Caco-2 (cell line): ENCODE measurements around the gene LY6G6C. TPM values are rescaled to one million over a fixed set of nuclear protein-coding genes. Genes with fewer than 3 reads are reported as not detected.

Experiments
- BruUV-seq: library from RNA; stranded (reverse); fragments of 400-500 nt; replicated peaks from 2 replicates; lab custom pipeline; 2021; lab: Mats Ljungman, UMichigan
- CTCF ChIA-PET: fragments of 300-600 bp; sonication (Branson Sonifier 250); formaldehyde crosslinking; loops from one replicate; lab custom pipeline; 2022; ENCODE audit warnings: antibody characterized with exemption; lab: Charles Lee
- POLR2A ChIA-PET: fragments of 300-600 bp; sonication (Branson Sonifier 250); formaldehyde crosslinking; loops from one replicate; lab custom pipeline; 2022; ENCODE audit warnings: antibody characterized with exemption; lab: Charles Lee
- DNase-seq, 2 experiments: peaks; one replicate each; pipeline versions ENCODE4 v3.0.0 to v3.0.0-alpha.2; 2020 to 2022
- H3K27me3 ChIP-seq: replicated peaks from 2 replicates; pipeline ENCODE4 v1.6.0; 2011; ENCODE audit warnings: low read length; ENCODE audit not compliant: control insufficient read depth, insufficient read depth
- H3K36me3 ChIP-seq: 2 replicates; pipeline ENCODE4 v1.5.1; 2011; ENCODE audit warnings: low read length; ENCODE audit not compliant: control insufficient read depth, insufficient read depth
- H3K4me1 ChIP-seq: fragments of 250-450 bp; sonication (Bioruptor Pico); 2 replicates; pipeline ENCODE4 v1.5.1; 2020; ENCODE audit warnings: mild to moderate bottlenecking
- H3K4me3 ChIP-seq: 2 replicates; pipeline ENCODE4 v1.5.1; 2011; ENCODE audit warnings: low read depth, mild to moderate bottlenecking, control low read depth, low read length
- H3K9me3 ChIP-seq: fragments of 250-450 bp; sonication (Bioruptor Pico); 2 replicates; pipeline ENCODE4 v1.5.1; 2020; ENCODE audit warnings: mild to moderate bottlenecking, moderate library complexity
- H3K27ac Mint-ChIP-seq: one replicate; pipeline ENCODE4 v1.8.0; 2022; ENCODE audit warnings: mixed read lengths; ENCODE audit not compliant: unreplicated experiment
- H3K27me3 Mint-ChIP-seq: one replicate; pipeline ENCODE4 v1.8.0; 2022; ENCODE audit warnings: mixed read lengths; ENCODE audit not compliant: insufficient read depth, unreplicated experiment
- H3K36me3 Mint-ChIP-seq: one replicate; pipeline ENCODE4 v1.8.0; 2022; ENCODE audit warnings: mild to moderate bottlenecking, mixed read lengths; ENCODE audit not compliant: insufficient read depth, unreplicated experiment
- H3K4me1 Mint-ChIP-seq: one replicate; pipeline ENCODE4 v1.8.0; 2022; ENCODE audit warnings: low read depth, mixed read lengths; ENCODE audit not compliant: unreplicated experiment
- H3K4me3 Mint-ChIP-seq: one replicate; pipeline ENCODE4 v1.8.0; 2022; ENCODE audit warnings: mild to moderate bottlenecking, moderate library complexity, mixed read lengths; ENCODE audit not compliant: unreplicated experiment
- H3K9me3 Mint-ChIP-seq: one replicate; pipeline ENCODE4 v1.8.0; 2022; ENCODE audit warnings: mixed read lengths; ENCODE audit not compliant: unreplicated experiment
- CTCF ChIP-seq, 2 experiments: fragments of 200-600 bp in 1 of 2; IDR thresholded peaks; 1 replicate in 1 of 2; 2 replicates in 1 of 2; pipeline versions ENCODE4 v1.5.1 to v1.8.0; 2011 to 2022; ENCODE audit warnings: antibody characterized with exemption in 1 of 2, control low read depth in 1 of 2, inconsistent platforms in 1 of 2, low read depth in 1 of 2, low read length in 1 of 2, mild to moderate bottlenecking in 1 of 2, moderate library complexity in 1 of 2; ENCODE audit not compliant: insufficient read depth in 1 of 2, severe bottlenecking in 1 of 2, unreplicated experiment in 1 of 2
- intact Hi-C: fragments of 100-400 bp; cut with micrococcal nuclease; formaldehyde crosslinking; loops from one replicate; pipeline ENCODE4 v1.10.0; 2022; ENCODE audit not compliant: unreplicated experiment
- total RNA-seq: library from RNA; stranded (reverse); gene quantifications from 2 replicates; pipeline ENCODE4 v1.2.3, GENCODE V29; 2022

Gene LY6G6C
- total RNA-seq, 1 experiment from 2014 or later, result 0.88 TPM

GRCh38 chr6:31732029-31732428 is 10.5 kb upstream of the LY6G6C start:
- H3K27ac Mint-ChIP-seq, result no peak overlapping the region
- CTCF ChIA-PET, result no interaction called here
- H3K36me3 Mint-ChIP-seq, result peaks cover 97% of the 10 kb centered on the region
- TF ChIP-seq CTCF (IDR thresholded peaks at IDR 0.05; ENCODE audit: insufficient read depth in 1 of 2, low read depth in 1 of 2, low read length in 1 of 2, severe bottlenecking in 1 of 2, unreplicated experiment in 1 of 2), result no peak
- intact Hi-C loops, result no loop called here
- H3K27me3 Mint-ChIP-seq, result no peaks in the 10 kb centered on the region
- BruUV-seq, result no TSS peak
- no peaks in the 10 kb centered on the region for H3K9me3 Mint-ChIP-seq
- H3K4me3 Mint-ChIP-seq, result no peak overlapping the region
- no peak overlapping the region for H3K4me3 ChIP-seq
- no peaks in the 10 kb centered on the region for H3K27me3 ChIP-seq
- H3K4me1 Mint-ChIP-seq, result peaks cover 27% of the 10 kb centered on the region
- H3K4me1 ChIP-seq, result peaks cover 20% of the 10 kb centered on the region
- DNase-seq, result no peak
- POLR2A ChIA-PET, result no interaction called here
- H3K36me3 ChIP-seq, result peaks cover 9% of the 10 kb centered on the region
- H3K9me3 ChIP-seq, result no peaks in the 10 kb centered on the region

GRCh38 chr6:31730631-31731086 is 9.1 kb upstream of the LY6G6C start:
- Mint-ChIP-seq H3K4me1 (peaks cover 27% of the 10 kb centered on the region), H3K9me3 (no peaks in the 10 kb centered on the region), H3K27ac (peak overlapping the region; percentile 84), H3K27me3 (no peaks in the 10 kb centered on the region), H3K4me3 (peak overlapping the region; percentile 87), H3K36me3 (peaks cover 96% of the 10 kb centered on the region)
- no peak for DNase-seq
- Histone ChIP-seq H3K4me1 (peaks cover 16% of the 10 kb centered on the region), H3K36me3 (peaks cover 9% of the 10 kb centered on the region), H3K9me3 (no peaks in the 10 kb centered on the region), H3K4me3 (no peak overlapping the region), H3K27me3 (no peaks in the 10 kb centered on the region)
- intact Hi-C loops, result loop anchor here (1.0 kb wide), 1 partner anchor 8 kb away; no protein-coding TSS in a partner anchor
- BruUV-seq, result no TSS peak
- TF ChIP-seq CTCF (IDR thresholded peaks at IDR 0.05; ENCODE audit: insufficient read depth in 1 of 2, low read depth in 1 of 2, low read length in 1 of 2, severe bottlenecking in 1 of 2, unreplicated experiment in 1 of 2), result no peak
- CTCF ChIA-PET, result interaction anchor here (1.2 to 2.5 kb wide), 7 partner anchors 9 to 97 kb away, joined by 3 to 30 read pairs (median 5); partner anchors contain the start of genes HSPA1B and MSH5
- POLR2A ChIA-PET, result interaction anchor here (0.5 to 2.0 kb wide), 8 partner anchors 8 to 1242 kb away, joined by 3 to 59 read pairs (median 6); partner anchors contain the start of genes HSPA1B, MSH5 and NEU1

- Mint-ChIP-seq H3K27ac (peak overlapping the region; percentile 84), H3K9me3 (no peaks in the 10 kb centered on the region), H3K4me1 (peaks cover 27% of the 10 kb centered on the region), H3K27me3 (no peaks in the 10 kb centered on the region), H3K36me3 (peaks cover 93% of the 10 kb centered on the region), H3K4me3 (peak overlapping the region; percentile 87)
- CTCF ChIA-PET, result interaction anchor here (0.6 to 2.5 kb wide), 17 partner anchors 9 to 414 kb away, joined by 3 to 30 read pairs (median 4); partner anchors contain the start of genes HSPA1B, LSM2, LY6G5C and MSH5
- peak in 1 of 2 experiments; percentile 14 for TF ChIP-seq CTCF (IDR thresholded peaks at IDR 0.05; ENCODE audit: insufficient read depth in 1 of 2, low read depth in 1 of 2, low read length in 1 of 2, severe bottlenecking in 1 of 2, unreplicated experiment in 1 of 2)
- H3K4me1 ChIP-seq, result peaks cover 16% of the 10 kb centered on the region
- TSS peak; percentile 41 for BruUV-seq
- H3K4me3 ChIP-seq, result peak overlapping the region; percentile 58
- DNase-seq, result peak; percentile 78 to 87
- no peaks in the 10 kb centered on the region for H3K9me3 ChIP-seq
- POLR2A ChIA-PET, result interaction anchor here (0.5 to 2.0 kb wide), 12 partner anchors 8 to 133 kb away, joined by 3 to 59 read pairs (median 6); partner anchors contain the start of genes ABHD16A, HSPA1A, HSPA1B and HSPA1L
- intact Hi-C loops, result loop anchor here (1.0 kb wide), 6 partner anchors 8 to 100 kb away; no protein-coding TSS in a partner anchor
- peaks cover 9% of the 10 kb centered on the region for H3K36me3 ChIP-seq
- no peaks in the 10 kb centered on the region for H3K27me3 ChIP-seq
Measured at GRCh38 chr6:31729979-31730630, 8.6 kb upstream of the LY6G6C start.
